Keratinocyte (primary cell): ENCODE results near the gene PCDHGA6. TPM values are rescaled to one million over a fixed set of nuclear protein-coding genes. Genes with fewer than 3 reads are reported as not detected.

Experiments
- DNase-seq: peaks from one replicate; pipeline ENCODE4 v3.0.0-alpha.2; 2011; ENCODE audit warnings: low read depth, missing footprints, low spot score
- FAIRE-seq: peaks from 2 replicates; lab custom pipeline; 2011; peaks lifted over from hg19 to GRCh38; lab: Jason Lieb, UNC
- H2AFZ ChIP-seq: 2 replicates; pipeline ENCODE4 v1.6.0; 2012; ENCODE audit warnings: low read length, control low read depth, inconsistent platforms; ENCODE audit not compliant: control insufficient read depth
- H3K27ac ChIP-seq: 2 replicates; pipeline ENCODE4 v1.5.1; 2011; ENCODE audit warnings: low read length; ENCODE audit not compliant: control insufficient read depth, insufficient read depth
- H3K27me3 ChIP-seq: 3 replicates; pipeline ENCODE4 v1.6.0; 2011; ENCODE audit warnings: low read length; ENCODE audit not compliant: control insufficient read depth, insufficient read depth; ENCODE audit errors: extremely low read depth
- H3K36me3 ChIP-seq, 2 experiments: 2 replicates in 1 of 2; 3 replicates in 1 of 2; pipeline ENCODE4 v1.5.1; 2011; ENCODE audit warnings: low read length in 2 of 2, mild to moderate bottlenecking in 1 of 2; ENCODE audit not compliant: control insufficient read depth in 2 of 2, insufficient read depth in 2 of 2; ENCODE audit errors: extremely low read depth in 1 of 2
- H3K4me1 ChIP-seq: 3 replicates; pipeline ENCODE4 v1.5.1; 2011; ENCODE audit warnings: low read length; ENCODE audit not compliant: control insufficient read depth, insufficient read depth; ENCODE audit errors: extremely low read depth
- H3K4me2 ChIP-seq: 3 replicates; pipeline ENCODE4 v1.6.0; 2011; ENCODE audit warnings: low read depth, low read length; ENCODE audit not compliant: control insufficient read depth, insufficient read depth; ENCODE audit errors: extremely low read depth
- H3K4me3 ChIP-seq, 3 experiments: fragments of 200-600 bp in 1 of 3; sonication (generic) in 1 of 3; 2 replicates in 2 of 3; 3 replicates in 1 of 3; pipeline ENCODE4 v1.5.1; 2011 to 2016; ENCODE audit warnings: low read length in 3 of 3, mild to moderate bottlenecking in 3 of 3, control low read depth in 2 of 3, inconsistent platforms in 1 of 3, low read depth in 1 of 3, mixed read lengths in 1 of 3, mixed run types in 1 of 3, moderate library complexity in 1 of 3; ENCODE audit not compliant: control insufficient read depth in 2 of 3, insufficient read depth in 2 of 3; ENCODE audit errors: extremely low read depth in 1 of 3
- H3K79me2 ChIP-seq: 2 replicates; pipeline ENCODE4 v1.6.0; 2012; ENCODE audit warnings: low read length; ENCODE audit not compliant: control insufficient read depth, insufficient read depth
- H3K9ac ChIP-seq: 3 replicates; pipeline ENCODE4 v1.6.0; 2011; ENCODE audit warnings: low read length; ENCODE audit not compliant: control insufficient read depth, insufficient read depth; ENCODE audit errors: extremely low read depth
- H3K9me1 ChIP-seq: 3 replicates; pipeline ENCODE4 v1.6.0; 2011; ENCODE audit warnings: low read length; ENCODE audit not compliant: control insufficient read depth, insufficient read depth; ENCODE audit errors: extremely low read depth
- H3K9me3 ChIP-seq: 2 replicates; pipeline ENCODE4 v1.5.1; 2012; ENCODE audit warnings: low read depth, low read length; ENCODE audit not compliant: control insufficient read depth
- H4K20me1 ChIP-seq: 3 replicates; pipeline ENCODE4 v1.6.0; 2011; ENCODE audit warnings: low read length; ENCODE audit not compliant: control insufficient read depth, insufficient read depth; ENCODE audit errors: extremely low read depth
- CTCF ChIP-seq, 3 experiments: IDR thresholded peaks in 1 of 3; conservative IDR thresholded peaks in 1 of 3; optimal IDR thresholded peaks in 1 of 3; 2 replicates in 2 of 3; 3 replicates in 1 of 3; pipeline versions ENCODE3 to v1.5.1; 2011; ENCODE audit warnings: low read length in 3 of 3, mild to moderate bottlenecking in 3 of 3, moderate library complexity in 2 of 3, control low read depth in 1 of 3, inconsistent platforms in 1 of 3; ENCODE audit not compliant: insufficient read depth in 2 of 3; ENCODE audit errors: extremely low read depth in 1 of 3
- dilution Hi-C: fragments of 300-500 bp; cut with MboI; formaldehyde crosslinking; loops from one replicate; pipeline ENCODE4 v1.7.0; 2020; ENCODE audit warnings: low sequenced_read_pairs; ENCODE audit not compliant: extremely low pct_ligation_motif_present
- polyA plus RNA-seq, 5 experiments: library from polyadenylated mRNA; depleted of rRNA in 3 of 5; stranded (reverse) in 3 of 5; stranded (forward) in 1 of 5; unstranded in 1 of 5; fragments of >200 nt; gene quantifications; 1 replicate in 1 of 5; 2 replicates in 3 of 5; 3 replicates in 1 of 5; pipeline versions ENCODE4 v1.2.1 to v1.2.3, GENCODE V29; 2011 to 2012; ENCODE audit warnings: missing spikeins in 2 of 5, low read depth in 1 of 5, low replicate concordance in 1 of 5

The PCDHGA6 gene
- polyA plus RNA-seq, 1 donor (not counting 4 experiments of a cell fraction or from before 2014, with no cell fraction given) = 0.16 TPM

- Histone ChIP-seq H2AFZ (no peak overlapping the region), H4K20me1 (no peaks in the 10 kb centered on the region), H3K27ac (no peak overlapping the region), H3K9ac (no peak overlapping the region), H3K9me1 (no peaks in the 10 kb centered on the region), H3K36me3 (no peaks in the 10 kb centered on the region), H3K27me3 (peaks cover 22% of the 10 kb centered on the region), H3K9me3 (peaks cover 31% of the 10 kb centered on the region), H3K4me1 (no peaks in the 10 kb centered on the region), H3K4me2 (no peak overlapping the region), H3K4me3 (no peak overlapping the region), H3K79me2 (no peaks in the 10 kb centered on the region)
- dilution Hi-C loops = no loop called here
- FAIRE-seq (no peak), DNase-seq (no peak)
- TF ChIP-seq CTCF (optimal IDR thresholded peaks at IDR 0.05 in 1 of 3, IDR thresholded peaks at IDR 0.05 in 1 of 3, conservative IDR thresholded peaks at IDR 0.05 in 1 of 3; ENCODE audit: extremely low read depth in 1 of 3, insufficient read depth in 2 of 3, low read length in 3 of 3) = no peak
Measured at GRCh38 chr5:141427783-141428426, 54.2 kb downstream of the PCDHGA6 start.

Other genes with a start within 250 kb of the PCDHGA6 start
- 0.07 to 0.10 TPM (median 0.09 TPM) in 3 replicates for gene PCDHB5, start 238.7 kb upstream of the PCDHGA6 start, polyA plus RNA-seq
- gene PCDHB6, start 223.8 kb upstream of the PCDHGA6 start, polyA plus RNA-seq = 0.03 to 0.08 TPM (median 0.05 TPM) in 3 replicates
- not detected in 3 replicates for gene PCDHB7, start 201.2 kb upstream of the PCDHGA6 start, polyA plus RNA-seq
- gene PCDHB8, start 196.1 kb upstream of the PCDHGA6 start, polyA plus RNA-seq = not detected in 3 replicates
- gene PCDHB16, start 191.5 kb upstream of the PCDHGA6 start, polyA plus RNA-seq = 0.02 to 0.09 TPM (median 0.07 TPM) in 3 replicates
- gene PCDHB9, start 186.7 kb upstream of the PCDHGA6 start, polyA plus RNA-seq = 0.01 TPM in 1 of 3 replicates, not detected in the others
- gene PCDHB10, start 181.5 kb upstream of the PCDHGA6 start, polyA plus RNA-seq = 0.04 to 0.07 TPM (median 0.05 TPM) in 3 replicates
- gene PCDHB11, start 174.3 kb upstream of the PCDHGA6 start, polyA plus RNA-seq = not detected in 3 replicates
- 0.03 TPM in 1 of 3 replicates, not detected in the others for gene PCDHB12, start 165.2 kb upstream of the PCDHGA6 start, polyA plus RNA-seq
- gene PCDHB13, start 160.0 kb upstream of the PCDHGA6 start, polyA plus RNA-seq = 0.07 to 0.13 TPM (median 0.09 TPM) in 3 replicates
- gene PCDHB14, start 150.5 kb upstream of the PCDHGA6 start, polyA plus RNA-seq = 0.13 to 0.41 TPM (median 0.20 TPM) in 3 replicates
- gene PCDHB15, start 128.5 kb upstream of the PCDHGA6 start, polyA plus RNA-seq = 0.03 to 0.31 TPM (median 0.09 TPM) in 3 replicates
- not detected in 3 replicates for gene SLC25A2, start 69.8 kb upstream of the PCDHGA6 start, polyA plus RNA-seq
- gene TAF7, start 53.1 kb upstream of the PCDHGA6 start, polyA plus RNA-seq = 37.5 to 58.9 TPM (median 47.5 TPM) in 3 replicates
- gene PCDHGA1, start 43.4 kb upstream of the PCDHGA6 start, polyA plus RNA-seq = 0.08 to 0.17 TPM (median 0.09 TPM) in 3 replicates
- 0.14 to 0.37 TPM (median 0.35 TPM) in 3 replicates for gene PCDHGA2, start 35.1 kb upstream of the PCDHGA6 start, polyA plus RNA-seq
- 0.03 to 0.05 TPM in 2 of 3 replicates, not detected in the other for gene PCDHGA3, start 30.1 kb upstream of the PCDHGA6 start, polyA plus RNA-seq
- 0.08 to 0.15 TPM (median 0.09 TPM) in 3 replicates for gene PCDHGB1, start 23.8 kb upstream of the PCDHGA6 start, polyA plus RNA-seq
- gene PCDHGA4, start 18.9 kb upstream of the PCDHGA6 start, polyA plus RNA-seq = 0.05 to 0.15 TPM (median 0.14 TPM) in 3 replicates
- gene PCDHGB2, start 13.9 kb upstream of the PCDHGA6 start, polyA plus RNA-seq = 0.12 to 0.15 TPM (median 0.12 TPM) in 3 replicates
- 0.01 to 0.07 TPM (median 0.06 TPM) in 3 replicates for gene PCDHGA5, start 9.7 kb upstream of the PCDHGA6 start, polyA plus RNA-seq
- gene PCDHGB3, start 3.6 kb upstream of the PCDHGA6 start, polyA plus RNA-seq = 0.17 to 0.28 TPM (median 0.18 TPM) in 3 replicates
- gene PCDHGA7, start 8.9 kb downstream of the PCDHGA6 start, polyA plus RNA-seq = 0.13 to 0.24 TPM (median 0.14 TPM) in 3 replicates
- gene PCDHGB4, start 13.8 kb downstream of the PCDHGA6 start, polyA plus RNA-seq = 1.6 to 2.7 TPM (median 2.4 TPM) in 3 replicates
- 0.08 to 0.09 TPM (median 0.09 TPM) in 3 replicates for gene PCDHGA8, start 18.7 kb downstream of the PCDHGA6 start, polyA plus RNA-seq
- 1.8 to 4.3 TPM (median 1.9 TPM) in 3 replicates for gene PCDHGB5, start 24.1 kb downstream of the PCDHGA6 start, polyA plus RNA-seq
- 0.24 to 0.35 TPM (median 0.28 TPM) in 3 replicates for gene PCDHGA9, start 28.9 kb downstream of the PCDHGA6 start, polyA plus RNA-seq
- gene PCDHGB6, start 34.1 kb downstream of the PCDHGA6 start, polyA plus RNA-seq = 0.19 to 0.30 TPM (median 0.23 TPM) in 3 replicates
- 1.3 to 1.8 TPM (median 1.6 TPM) in 3 replicates for gene PCDHGA10, start 39.1 kb downstream of the PCDHGA6 start, polyA plus RNA-seq
- gene PCDHGB7, start 43.8 kb downstream of the PCDHGA6 start, polyA plus RNA-seq = 0.66 to 1.1 TPM (median 0.69 TPM) in 3 replicates
- 1.4 to 2.5 TPM (median 1.4 TPM) in 3 replicates for gene PCDHGA11, start 47.2 kb downstream of the PCDHGA6 start, polyA plus RNA-seq
- 0.69 to 1.9 TPM (median 1.0 TPM) in 3 replicates for gene PCDHGA12, start 56.6 kb downstream of the PCDHGA6 start, polyA plus RNA-seq
- gene PCDHGC3, start 102.1 kb downstream of the PCDHGA6 start, polyA plus RNA-seq = 9.8 to 45.1 TPM (median 15.2 TPM) in 3 replicates
- 0.12 to 0.15 TPM (median 0.13 TPM) in 3 replicates for gene PCDHGC4, start 111.1 kb downstream of the PCDHGA6 start, polyA plus RNA-seq
- 0.77 to 1.6 TPM (median 1.5 TPM) in 3 replicates for gene PCDHGC5, start 115.2 kb downstream of the PCDHGA6 start, polyA plus RNA-seq
- gene DIAPH1, start 245.1 kb downstream of the PCDHGA6 start, polyA plus RNA-seq = 64.7 to 130 TPM (median 72.0 TPM) in 3 replicates